ENCODE data around the gene FAM163B.

The FAM163B gene

DNA sequence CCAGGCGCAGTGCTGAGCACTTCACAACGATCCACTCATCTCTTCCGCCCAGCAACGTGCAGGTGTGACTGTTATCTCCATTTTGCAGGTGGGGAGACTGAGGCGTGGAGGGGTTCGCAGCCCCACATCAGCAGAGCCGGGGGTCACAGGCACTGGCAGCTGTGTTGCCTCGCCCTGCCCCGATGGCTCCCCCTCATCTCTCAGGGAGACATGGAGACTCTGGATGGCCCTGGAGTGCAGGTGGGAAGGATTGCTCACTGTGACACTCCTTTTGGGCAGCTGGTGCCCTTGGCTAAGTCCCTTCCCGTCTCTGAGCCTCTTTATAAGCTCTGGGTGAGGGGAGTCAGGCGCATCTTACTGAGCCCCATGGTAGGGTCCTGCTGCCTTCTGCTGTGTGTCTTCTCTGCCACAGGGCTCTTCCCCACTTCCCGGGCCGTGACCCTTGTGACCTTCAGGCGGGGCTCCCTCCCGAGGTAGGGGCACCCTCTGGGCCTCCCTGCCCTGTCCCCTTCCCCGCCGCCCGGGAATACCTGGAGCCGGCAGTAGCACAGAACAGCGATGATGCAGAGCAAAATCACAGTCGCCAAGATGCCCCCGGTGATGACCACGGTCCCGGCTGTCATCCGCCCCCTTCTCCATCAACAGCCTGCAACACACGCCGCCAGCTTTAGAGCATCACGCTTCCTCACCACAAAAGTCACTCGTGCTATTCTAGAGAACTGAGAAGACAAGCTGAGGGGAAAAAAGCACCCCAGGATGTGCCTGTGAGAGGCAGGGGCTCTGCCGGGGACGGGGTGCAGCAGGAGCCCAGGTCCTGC is 29.4 kb downstream of the FAM163B start:
- no peak for DNase-seq

DNA sequence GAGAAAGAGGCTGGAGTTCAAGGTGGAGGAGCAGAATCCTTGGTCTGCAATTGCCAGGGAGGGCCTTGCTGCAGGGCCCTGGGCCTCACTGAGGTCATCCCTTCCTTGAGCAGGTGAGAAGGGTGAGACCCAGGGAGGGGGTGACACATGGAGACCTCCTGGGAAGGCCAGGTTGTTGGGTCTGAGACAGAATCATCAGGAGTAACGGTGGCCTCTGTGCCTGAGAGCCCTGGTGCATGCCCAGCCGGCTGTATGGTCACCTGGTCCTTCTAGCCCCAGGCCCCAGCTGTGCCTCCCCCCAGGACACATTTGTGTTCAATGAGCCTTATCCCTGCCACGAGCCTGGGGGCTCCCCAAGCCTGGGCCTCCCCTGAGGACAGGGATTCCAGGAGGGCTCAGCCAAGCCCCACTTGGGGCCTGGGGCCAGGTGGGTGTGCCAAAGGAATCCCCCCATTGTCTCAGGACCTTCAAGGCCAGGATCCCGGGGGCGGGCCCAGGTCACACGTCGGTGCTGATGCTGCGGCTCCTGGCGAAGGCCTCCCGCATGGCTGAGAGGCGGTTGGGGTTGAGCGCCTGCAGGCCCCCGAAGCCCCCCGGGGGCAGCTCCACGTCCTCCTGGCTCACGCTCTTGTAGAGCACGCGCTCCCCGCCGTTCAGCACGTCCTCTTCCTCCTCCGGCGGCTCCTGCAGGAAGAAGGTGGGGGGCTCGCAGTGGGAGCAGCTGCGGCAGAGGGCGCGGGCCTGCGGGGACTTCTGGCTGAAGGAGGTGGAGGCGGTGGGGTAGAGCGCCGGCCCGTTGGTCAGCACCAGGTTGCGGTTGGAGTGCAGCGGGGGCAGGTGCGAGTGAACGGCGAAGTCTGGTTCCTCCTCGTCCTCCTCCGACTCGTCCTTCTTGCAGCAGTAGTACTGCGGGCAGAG is 30.4 kb downstream of the FAM163B start:
- no peak for DNase-seq

DNA sequence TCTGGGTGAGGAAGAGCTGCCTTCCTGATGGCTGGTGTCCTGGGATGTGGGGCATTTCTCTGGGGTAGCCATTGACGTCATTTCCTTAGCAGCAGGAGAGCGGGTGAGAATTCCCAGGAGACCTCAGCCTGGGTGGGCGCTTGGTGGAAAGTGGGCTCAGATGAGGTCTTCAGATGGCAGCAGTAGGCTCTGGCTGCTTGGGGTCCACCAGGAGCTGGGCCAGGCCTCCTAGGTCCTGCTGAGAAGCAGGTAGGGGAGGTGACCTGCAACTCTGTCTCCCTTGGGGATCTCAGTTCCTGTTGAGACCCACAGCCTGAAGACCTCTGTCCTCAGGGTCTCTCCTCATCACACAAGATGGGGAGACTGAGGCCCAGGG is 31.5 kb downstream of the FAM163B start:
- DNase-seq: no peak

DNA sequence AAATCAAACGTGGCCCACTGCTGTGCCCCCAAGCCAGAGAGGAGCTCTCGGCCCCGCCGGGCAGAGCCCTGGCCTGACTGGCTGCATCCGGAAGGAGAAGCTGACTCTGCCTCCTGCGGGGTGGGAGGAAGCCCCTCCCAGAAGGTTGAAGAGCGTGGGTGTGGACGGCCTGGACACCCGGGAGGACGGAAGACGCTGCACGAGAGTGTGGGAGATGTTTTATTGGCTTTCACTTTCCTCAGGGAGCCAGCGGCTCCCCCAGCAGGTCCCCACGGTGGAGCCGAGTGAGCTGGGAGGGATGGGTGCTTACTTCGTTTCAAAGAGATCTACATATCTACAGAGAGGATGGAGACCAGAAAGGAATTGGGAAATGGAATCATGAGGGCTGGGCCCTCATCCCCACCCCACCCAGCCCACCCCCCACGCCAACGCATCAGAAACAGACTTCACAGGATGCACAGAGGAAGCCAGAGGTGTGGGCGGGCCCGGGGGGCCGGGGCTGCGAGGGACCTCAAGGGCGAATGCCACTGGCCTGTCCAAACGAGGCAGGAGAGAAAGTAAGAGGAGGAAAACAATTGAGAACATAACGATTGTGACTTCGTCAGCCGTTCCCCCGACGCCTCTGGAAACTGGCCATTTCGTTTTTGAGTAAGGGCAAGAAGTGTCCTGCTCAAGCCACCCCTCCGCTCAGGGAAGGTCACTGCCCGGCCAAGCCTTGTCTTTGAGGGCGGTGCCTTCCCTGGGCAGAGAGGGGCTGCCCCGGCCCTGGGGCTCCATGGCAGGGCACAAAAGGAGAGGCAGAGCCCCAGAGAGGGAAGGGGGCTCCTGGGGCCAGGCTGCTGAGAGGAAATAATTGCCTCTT is 32.1 kb downstream of the FAM163B start:
- no peak for DNase-seq

DNA sequence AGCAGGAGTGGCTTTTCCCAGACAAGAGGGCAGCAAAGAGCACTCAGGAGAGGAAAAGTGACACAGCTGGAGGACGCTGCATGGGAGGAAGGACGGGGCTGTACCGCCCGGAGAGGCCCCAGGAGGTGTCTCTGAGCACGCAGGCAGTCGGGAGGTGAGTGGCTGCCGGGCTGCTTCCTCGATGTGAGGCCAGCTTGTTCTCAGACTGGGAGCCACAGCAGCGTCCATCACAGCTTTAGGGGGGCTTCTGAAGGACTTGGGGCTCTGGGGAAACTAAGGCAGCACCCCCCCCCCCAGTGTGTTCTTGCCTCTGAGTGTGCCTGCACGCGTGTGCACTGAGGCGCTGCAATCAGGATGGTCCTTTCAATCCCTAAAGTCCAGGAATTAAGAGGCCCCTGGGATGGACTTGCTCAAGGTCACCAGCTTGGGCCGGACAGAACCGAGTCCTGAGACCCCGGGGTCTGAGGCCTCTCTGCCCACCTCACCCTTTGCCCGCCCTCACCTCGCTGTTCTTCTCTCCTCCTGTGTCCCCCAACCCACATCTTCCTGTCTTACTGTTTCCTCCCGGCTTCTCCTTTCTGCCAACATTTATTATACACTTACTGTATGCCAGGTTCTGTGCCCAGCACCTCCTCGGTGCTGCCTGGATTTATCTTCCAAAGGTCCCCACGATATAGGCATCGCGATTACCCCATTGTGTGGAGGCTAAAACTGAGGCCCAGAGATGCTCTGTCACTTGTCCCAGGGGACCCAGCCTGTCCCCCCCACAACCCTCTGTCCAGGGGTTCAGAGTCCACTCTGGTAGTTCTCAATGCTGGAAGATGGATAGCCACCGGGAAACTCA is 32.9 kb downstream of the FAM163B start:
- no peak for DNase-seq

DNA sequence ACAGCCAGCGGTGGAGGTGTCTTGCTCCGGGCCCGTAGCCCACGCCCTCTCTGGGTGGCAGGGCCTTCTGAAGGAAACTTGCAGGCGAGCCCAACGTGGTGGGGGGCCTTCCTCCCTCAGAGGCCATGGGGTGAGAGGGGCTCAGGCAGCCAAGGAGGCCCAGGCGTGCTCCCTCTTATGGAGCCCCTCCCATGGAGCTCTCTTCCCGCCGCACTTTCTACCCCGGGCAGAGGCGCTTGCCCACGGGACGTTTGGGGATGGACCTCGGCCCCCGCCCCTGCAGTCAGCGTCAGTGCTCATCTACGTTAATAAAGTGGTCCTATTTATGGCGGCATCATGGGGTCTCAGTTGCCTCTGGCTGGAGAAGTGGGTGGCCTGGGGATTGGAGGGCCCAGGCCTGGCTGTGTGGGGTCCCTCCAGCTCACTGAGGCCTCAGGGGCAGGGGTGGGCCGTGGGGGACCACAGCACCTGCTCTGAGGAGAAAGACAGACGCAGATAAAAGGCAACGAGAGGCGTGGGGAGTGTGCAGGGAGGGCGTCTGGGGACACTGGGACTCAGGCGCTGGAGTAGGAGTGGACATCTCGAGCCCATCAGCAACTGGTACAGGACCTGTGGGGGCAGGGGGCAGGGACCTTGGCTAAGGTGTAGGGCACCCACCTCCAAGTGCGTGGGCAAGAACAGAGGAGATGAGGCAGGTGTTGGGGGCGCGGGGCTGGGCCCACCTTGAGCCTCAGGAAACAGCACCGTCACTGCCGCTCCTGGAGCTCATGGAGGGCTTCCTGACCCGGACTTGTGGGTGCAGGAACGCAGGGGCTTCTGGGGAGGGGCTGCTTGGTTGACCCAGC is 33.8 kb downstream of the FAM163B start:
- no peak for DNase-seq

DNA sequence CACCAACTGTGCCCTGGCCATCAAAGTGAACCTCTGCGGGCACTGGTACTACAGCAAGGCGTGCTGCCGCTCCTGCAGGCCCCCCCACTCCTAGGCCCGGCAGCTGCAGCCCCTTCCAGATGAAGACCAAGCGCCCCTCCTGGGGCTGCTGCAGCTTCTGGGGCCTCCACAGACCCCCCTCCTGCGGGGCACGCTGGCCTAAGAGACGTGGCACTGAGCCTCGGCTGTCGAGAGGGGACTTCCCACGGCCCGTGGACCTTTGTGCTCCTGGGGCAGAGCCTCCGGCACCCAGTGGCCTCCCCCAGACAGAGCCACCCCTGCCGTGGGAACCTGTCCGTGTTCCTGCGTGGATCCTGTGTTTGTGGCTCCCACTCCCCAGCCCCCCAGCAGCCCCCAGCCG is 34.4 kb downstream of the FAM163B start:
- no peak for DNase-seq

DNA sequence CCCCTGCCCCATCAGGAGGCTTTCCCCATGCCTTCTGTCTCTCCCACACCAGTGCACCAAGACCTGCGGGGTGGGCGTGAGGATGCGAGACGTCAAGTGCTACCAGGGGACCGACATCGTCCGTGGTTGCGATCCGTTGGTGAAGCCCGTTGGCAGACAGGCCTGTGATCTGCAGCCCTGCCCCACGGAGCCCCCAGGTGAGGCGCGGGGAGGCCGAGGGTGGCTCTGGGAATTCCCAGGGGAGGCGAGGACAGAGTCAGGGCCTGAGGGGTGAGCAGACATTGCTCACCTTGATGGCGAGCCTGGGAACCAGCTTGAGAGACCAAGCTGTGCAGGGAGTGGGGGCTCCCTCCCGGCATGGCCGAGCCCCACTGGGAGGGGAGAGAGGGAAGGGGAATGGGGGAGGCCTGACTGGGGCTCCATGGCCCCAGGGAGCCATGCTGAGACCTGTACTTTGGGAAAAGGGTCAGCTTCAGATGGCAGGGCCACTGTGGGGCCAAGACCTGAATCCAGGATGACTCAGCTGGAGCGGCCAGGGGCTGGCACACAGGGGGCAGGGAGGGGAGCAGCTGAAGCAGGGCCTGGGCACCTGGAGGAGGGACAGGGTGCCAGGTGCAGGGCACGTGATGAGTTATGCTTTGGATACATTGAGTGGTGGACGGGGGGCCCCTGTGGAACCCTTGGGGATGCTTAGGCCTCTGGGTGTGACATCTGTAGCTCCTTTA is 35.2 kb downstream of the FAM163B start:
- DNase-seq: no peak

DNA sequence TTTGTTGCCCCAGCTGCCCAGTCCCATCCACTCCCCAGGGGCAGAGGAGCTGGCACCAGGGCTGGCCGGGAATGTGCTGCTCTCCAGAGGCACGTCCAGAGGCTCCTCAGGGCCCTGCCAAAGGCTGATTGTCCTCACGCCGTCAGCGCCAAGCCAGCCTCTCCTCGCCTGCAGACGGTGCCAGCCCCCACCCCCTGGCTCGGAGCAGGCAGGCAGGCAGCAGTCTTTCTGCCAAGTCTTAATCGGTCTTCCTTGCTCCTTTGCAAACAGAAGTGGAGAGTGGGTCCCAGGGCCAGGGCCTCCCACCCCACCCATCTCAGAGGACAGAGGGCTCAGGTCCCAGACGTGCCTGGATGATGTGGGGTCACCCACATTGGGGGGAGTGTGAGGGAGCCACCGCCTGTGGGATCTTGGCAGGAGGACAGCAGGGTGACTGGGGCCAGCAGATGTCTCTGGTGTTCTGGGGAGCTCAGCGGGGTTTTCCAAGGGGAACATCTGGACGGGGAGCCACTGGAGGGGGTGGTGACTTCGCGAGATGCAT is 36.3 kb downstream of the FAM163B start:
- no peak for DNase-seq

DNA sequence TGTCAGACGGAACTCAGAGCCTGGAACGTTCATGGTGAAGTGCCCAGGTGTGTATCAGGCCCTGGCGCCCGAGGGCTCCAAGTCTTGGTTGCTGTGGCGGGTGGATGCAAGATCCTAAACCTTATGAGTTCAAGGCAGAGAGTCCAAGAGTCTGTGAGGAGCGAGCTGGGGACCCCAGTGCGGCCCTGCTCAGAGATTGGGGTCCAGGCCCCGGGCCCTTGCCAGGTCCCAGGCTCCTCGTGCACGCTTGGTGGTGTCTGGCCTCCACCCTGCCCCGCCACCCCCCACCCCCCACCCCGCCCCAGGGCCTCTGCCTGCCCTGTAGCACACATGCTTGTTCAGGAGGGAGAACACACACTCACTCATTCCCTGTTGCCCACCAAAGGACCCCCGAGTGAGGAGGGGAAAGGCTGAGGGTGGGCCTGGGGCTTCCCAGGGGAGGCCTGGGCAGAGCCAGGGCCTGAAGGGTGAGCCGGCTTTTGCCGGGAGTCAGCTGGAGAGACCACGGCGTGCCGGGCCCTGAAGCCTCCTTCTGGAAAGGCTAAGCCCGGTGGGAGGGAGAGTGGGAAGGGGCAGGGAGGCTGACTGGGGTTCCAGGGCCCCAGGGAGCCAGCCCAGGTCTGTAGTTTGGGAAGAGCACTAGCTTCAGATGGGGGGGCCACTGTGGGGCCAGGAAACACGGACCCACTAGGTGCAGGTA is 37.1 kb downstream of the FAM163B start:
- DNase-seq: no peak

DNA sequence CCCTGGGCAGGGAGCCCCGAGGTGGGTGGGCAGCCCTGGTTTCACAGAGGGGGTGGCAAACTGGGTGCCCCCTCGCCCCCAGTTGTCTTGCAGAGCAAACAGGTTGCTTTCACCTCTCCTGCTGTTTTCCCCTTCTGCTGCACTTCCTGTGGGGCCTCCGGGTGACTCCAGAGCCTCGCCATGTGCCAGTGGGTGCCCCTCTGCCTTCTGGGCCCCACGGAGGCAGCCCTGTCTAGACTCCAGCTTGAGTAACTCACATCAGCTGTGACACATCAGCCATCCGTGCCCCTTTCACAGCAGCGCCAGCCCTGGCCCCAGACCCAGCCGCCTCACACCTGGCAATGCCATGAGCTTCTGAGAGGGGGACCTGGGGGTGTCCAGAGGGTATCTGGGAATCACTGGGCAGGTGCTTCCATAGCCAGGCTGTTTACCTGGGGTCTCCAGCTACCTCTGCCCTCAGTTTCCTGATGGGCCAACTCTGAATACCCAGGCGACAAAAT is 37.7 kb downstream of the FAM163B start:
- no peak for DNase-seq

DNA sequence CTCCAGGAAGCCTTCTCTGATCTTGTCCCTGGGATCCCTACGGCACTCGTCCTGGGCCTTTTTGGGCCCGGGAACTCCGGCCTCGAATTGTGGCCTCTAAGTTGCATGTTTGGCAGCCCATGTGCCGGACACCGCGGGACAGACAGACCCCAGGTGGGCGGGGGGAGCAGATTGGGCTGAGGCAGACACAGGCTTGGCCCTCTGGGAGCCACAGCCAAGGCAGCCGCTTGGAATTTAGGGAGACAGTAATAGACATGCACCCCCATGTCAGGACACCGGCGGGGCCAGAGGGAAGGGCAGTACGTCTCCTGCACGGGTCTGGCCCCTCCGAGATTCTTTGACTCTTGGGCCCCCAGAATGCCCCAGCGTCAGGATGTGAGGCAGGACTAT is 38.5 kb downstream of the FAM163B start:
- DNase-seq: no peak

DNA sequence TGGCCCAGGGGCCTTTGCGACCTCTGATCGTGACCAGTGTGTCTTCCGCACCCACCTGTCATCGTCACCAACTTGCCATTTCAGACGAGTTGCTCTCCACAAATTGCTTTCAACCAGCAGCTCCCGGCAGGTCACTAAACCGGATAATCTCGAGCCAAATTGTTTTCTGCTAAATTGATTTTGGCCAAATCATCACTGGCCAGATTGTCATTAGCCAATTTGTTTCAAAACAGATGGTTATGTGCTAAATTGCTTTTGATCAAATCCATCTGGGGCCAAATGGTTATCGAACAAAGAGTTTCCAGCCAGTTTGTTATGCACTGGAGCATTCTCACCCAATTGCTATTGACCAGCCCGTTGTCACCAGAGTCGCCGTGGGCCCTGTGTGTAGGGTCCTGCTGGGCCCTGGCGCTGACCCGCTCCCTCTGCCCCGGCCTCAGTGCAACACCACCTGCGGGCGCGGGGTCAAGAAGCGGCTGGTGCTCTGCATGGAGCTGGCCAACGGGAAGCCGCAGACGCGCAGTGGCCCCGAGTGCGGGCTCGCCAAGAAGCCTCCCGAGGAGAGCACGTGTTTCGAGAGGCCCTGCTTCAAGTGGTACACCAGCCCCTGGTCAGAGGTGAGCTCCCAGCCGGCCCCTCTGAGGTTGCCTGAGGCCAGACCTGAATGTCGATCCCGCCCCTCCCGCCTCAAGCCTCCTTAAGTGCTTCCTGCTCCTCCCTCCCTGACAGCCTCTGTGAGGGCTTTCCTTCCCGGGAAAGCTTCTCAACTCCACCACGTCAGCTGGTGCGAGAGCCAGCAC is 39.1 kb downstream of the FAM163B start:
- DNase-seq: no peak

DNA sequence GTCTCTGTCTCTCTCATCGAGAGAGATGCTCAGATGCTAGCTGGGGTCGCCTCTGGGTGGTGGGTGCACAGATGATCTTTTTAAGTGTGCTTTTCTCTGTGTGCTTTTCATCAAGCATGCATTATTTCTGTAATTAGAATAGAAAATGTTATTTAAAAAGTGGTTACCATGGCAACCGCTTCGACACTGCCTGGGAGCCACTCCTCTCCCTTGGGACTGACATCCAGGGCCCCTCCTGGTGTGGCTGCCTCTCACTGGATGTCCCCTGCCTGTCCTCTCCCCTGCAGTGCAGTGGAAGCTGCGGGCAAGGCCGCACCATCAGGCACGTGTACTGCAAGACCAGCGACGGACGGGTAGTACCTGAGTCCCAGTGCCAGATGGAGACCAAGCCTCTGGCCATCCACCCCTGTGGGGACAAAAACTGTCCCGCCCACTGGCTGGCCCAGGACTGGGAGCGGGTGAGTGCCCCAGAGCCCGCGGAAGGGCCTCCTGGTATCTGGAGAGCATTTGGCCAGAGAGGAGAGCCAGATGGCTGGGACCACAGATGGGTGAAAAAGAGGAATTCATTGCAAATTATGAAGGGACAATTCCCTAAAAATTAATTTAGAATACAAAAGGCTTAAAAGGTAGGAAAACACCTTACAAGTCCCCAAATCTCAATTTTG is 39.9 kb downstream of the FAM163B start:
- DNase-seq: no peak

DNA sequence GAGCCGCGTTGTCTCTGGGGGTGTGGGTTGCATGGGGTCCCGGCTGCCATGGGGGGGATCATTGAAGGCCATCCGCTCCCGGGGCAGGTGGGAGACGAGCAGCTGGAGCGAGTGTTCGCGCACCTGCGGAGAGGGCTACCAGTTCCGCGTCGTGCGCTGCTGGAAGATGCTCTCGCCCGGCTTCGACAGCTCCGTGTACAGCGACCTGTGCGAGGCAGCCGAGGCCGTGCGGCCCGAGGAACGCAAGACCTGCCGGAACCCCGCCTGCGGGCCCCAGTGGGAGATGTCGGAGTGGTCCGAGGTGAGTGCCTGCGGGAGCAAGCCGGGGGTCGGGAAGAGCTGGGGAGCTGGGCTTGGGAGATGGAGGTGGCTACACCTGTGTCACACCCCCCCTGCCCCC is 41.0 kb downstream of the FAM163B start:
- no peak for DNase-seq

DNA sequence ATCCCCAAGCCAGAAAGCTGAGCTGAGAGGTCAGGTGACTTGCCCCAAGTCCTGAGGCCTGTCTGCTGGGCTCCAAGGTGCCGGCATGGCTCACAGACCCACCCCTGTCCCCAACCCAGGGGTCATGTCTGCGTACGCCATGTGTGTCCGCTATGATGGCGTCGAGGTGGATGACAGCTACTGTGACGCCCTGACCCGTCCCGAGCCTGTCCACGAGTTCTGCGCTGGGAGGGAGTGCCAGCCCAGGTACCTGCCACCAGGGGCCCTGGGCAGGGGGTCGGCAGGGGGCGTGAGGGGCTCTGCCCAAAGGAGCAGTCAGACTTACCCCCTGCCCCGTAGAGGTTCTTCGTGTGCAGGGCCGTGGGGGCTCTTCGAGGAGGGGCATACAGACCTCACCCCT is 42.4 kb downstream of the FAM163B start:
- DNase-seq: no peak

DNA sequence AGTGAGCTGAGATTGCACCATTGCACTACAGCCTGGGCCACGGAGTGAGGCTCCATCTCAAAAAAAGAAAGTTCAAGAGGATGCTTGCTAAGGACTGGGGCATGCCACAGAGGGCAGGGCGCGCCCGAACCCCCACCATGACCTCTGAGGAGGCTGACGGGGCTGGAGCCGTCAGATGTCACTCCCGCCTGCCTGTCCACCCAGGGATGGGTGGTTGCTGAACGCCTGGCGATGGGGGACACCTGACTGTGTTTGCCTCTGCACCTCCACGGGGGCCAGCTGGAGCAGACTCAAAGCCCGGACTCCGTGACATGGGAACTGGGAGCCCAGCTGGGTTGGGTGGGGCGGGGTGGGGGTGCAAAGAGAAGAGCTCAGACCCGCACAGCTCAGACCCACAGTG is 42.8 kb downstream of the FAM163B start:
- DNase-seq: no peak
